ENCODE results near the gene ABI3BP. TPM values are rescaled to one million over a fixed set of nuclear protein-coding genes. Genes with fewer than 3 reads are reported as not detected.

Gene ABI3BP
- total RNA-seq, 1 experiment from 2014 or later: 0.15 TPM

DNA sequence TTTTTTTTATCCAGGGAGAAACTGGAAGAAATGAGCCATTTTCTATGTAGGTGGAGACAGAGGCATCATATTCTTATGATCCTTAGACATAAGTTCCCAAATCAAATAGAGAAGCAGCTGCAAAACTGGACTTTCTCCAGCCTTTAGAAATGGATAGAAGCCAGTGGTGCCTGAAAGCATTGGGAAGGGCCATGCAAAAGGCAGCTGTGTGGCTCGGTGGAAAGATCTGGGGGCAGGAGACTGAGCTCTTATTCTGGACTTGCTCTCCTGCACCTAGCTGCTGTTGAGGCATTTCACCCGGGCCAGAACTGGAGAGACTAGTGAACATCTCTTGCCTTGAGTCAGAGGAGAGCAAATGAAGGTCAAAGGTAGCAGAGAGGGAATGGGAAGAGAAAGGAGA is 210.9 kb downstream of the ABI3BP start (continued):
- no peak for TF ChIP-seq TCF7L2 (IDR thresholded peaks at IDR 0.05; ENCODE audit: borderline replicate concordance, extremely low read depth, insufficient read depth, insufficient read length)

DNA sequence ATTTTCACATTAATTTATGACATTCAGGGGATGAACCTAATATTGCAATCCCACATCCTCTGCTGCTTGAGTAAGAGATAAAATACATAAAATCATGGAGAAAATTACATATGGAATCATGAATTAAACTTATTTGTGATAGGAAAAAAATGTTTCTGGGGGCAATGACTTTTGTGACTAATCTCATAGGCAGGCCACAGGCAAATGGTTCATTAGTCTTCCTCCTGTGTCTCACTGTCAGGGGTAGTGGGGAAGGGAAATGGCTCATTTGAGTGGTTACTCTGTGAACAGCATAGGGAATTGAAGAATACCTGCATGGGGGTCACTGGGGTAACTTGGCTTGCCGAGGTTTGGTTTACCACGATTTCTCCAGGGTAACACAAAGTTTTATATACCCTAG is 211.9 kb downstream of the ABI3BP start:
- intact Hi-C loops (cut with micrococcal nuclease): loop anchor here (10.0 kb wide), 1 partner anchor 466 kb away; no protein-coding TSS in a partner anchor
- Histone ChIP-seq H3K9ac (ENCODE audit: low read length) (no peak overlapping the region), H3K27me3 (ENCODE audit: insufficient read depth, low read length) (no peaks in the 10 kb centered on the region), H3K4me2 (ENCODE audit: low read length) (no peak overlapping the region), H4K20me1 (ENCODE audit: insufficient read depth) (no peaks in the 10 kb centered on the region), H3K4me1 (ENCODE audit: control insufficient read depth in 1 of 2, insufficient read depth in 2 of 2, low read length in 2 of 2) (no peaks in the 10 kb centered on the region), H3K4me3 (replicated peaks in 1 of 2; ENCODE audit: low read depth in 1 of 2, low read length in 2 of 2) (no peak overlapping the region), H3K36me3 (ENCODE audit: control insufficient read depth in 1 of 2, insufficient read depth in 2 of 2, low read length in 2 of 2) (no peaks in the 10 kb centered on the region), H3K27ac (ENCODE audit: low read depth, low read length) (no peak overlapping the region), H3K9me2 (ENCODE audit: insufficient read depth) (no peaks in the 10 kb centered on the region), H2AFZ (ENCODE audit: low read depth, low read length, poor library complexity, severe bottlenecking) (no peak overlapping the region), H3K9me3 (ENCODE audit: control insufficient read depth in 1 of 2, insufficient read depth in 1 of 2, low read depth in 1 of 2, low read length in 2 of 2) (0 out of 4 replicates have a peak, but pooled peaks cover 0 to 6% of the 10 kb centered on the region in 2 experiments), H3K79me2 (ENCODE audit: insufficient read depth, low read length) (no peaks in the 10 kb centered on the region)
- DNase-seq (ENCODE audit: low read depth, low spot score) (no peak), ATAC-seq (no peak)
- no TSS peak for BruUV-seq (replicated peaks)
- CTCF ChIA-PET: no interaction called here
- POLR2A ChIA-PET: no interaction called here
- TF ChIP-seq EGR1 (IDR thresholded peaks at IDR 0.05; ENCODE audit: low read depth) (no peak), SIN3A (IDR thresholded peaks at IDR 0.05; ENCODE audit: low read depth) (no peak)
- RAD21 ChIA-PET (ENCODE audit: low non-redundant PET in 1 of 2, low total read pairs in 2 of 2, uncharacterized antibody in 2 of 2, unreplicated experiment in 2 of 2): no interaction called here

DNA sequence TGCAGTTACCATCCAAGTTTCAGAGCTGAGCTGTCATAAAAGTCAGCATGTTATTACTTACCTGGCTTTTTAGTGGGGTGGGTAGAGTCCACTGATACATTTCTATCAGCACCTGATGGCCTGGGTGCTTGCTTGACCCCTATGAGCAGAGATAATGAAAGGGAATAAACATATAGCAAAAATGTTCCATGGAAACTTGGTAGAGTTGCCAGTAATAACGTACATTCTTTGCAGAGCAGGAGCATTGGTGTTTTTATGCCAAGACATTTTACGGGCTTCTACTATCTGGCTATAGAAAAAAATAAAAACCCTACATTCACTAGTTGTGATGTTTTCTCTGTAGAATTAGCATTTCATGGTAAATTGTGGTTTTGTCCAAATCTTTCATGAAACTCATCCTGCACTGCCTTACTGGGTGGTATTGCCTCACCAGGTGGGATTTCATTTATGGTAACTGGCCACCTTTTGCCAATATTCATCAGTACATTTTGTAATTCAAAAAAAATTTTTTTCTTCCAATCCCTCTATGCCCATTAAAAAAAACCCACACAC is 213.1 kb downstream of the ABI3BP start:
- Histone ChIP-seq H3K9ac (ENCODE audit: low read length) (no peak overlapping the region), H3K27me3 (ENCODE audit: insufficient read depth, low read length) (no peaks in the 10 kb centered on the region), H3K9me3 (ENCODE audit: control insufficient read depth in 1 of 2, insufficient read depth in 1 of 2, low read depth in 1 of 2, low read length in 2 of 2) (no peaks in the 10 kb centered on the region), H3K36me3 (ENCODE audit: control insufficient read depth in 1 of 2, insufficient read depth in 2 of 2, low read length in 2 of 2) (no peaks in the 10 kb centered on the region), H3K27ac (ENCODE audit: low read depth, low read length) (no peak overlapping the region), H2AFZ (ENCODE audit: low read depth, low read length, poor library complexity, severe bottlenecking) (no peak overlapping the region), H4K20me1 (ENCODE audit: insufficient read depth) (no peaks in the 10 kb centered on the region), H3K4me2 (ENCODE audit: low read length) (no peak overlapping the region), H3K4me1 (ENCODE audit: control insufficient read depth in 1 of 2, insufficient read depth in 2 of 2, low read length in 2 of 2) (no peaks in the 10 kb centered on the region), H3K4me3 (replicated peaks in 1 of 2; ENCODE audit: low read depth in 1 of 2, low read length in 2 of 2) (no peak overlapping the region), H3K9me2 (ENCODE audit: insufficient read depth) (no peaks in the 10 kb centered on the region), H3K79me2 (ENCODE audit: insufficient read depth, low read length) (no peaks in the 10 kb centered on the region)
- BruUV-seq (replicated peaks): no TSS peak
- CTCF ChIA-PET: no interaction called here
- no peak for DNase-seq (ENCODE audit: low read depth, low spot score)
- no peak for ATAC-seq
- intact Hi-C loops (cut with micrococcal nuclease): loop anchor here (10.0 kb wide), 1 partner anchor 465 kb away; no protein-coding TSS in a partner anchor
- RAD21 ChIA-PET (ENCODE audit: low non-redundant PET in 1 of 2, low total read pairs in 2 of 2, uncharacterized antibody in 2 of 2, unreplicated experiment in 2 of 2): no interaction called here
- POLR2A ChIA-PET: no interaction called here
- TF ChIP-seq FOSL1 (IDR thresholded peaks at IDR 0.05; ENCODE audit: low read depth): no peak
- no peak for TF ChIP-seq SRF (IDR thresholded peaks at IDR 0.05; ENCODE audit: low read depth)
- no peak for TF ChIP-seq CEBPB (IDR thresholded peaks at IDR 0.05; ENCODE audit: low read depth)
- no peak for TF ChIP-seq ZNF274 (IDR thresholded peaks at IDR 0.05; ENCODE audit: low read depth, low read length)
- TF ChIP-seq, protein P1, sequence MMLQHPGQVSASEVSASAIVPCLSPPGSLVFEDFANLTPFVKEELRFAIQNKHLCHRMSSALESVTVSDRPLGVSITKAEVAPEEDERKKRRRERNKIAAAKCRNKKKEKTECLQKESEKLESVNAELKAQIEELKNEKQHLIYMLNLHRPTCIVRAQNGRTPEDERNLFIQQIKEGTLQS (IDR thresholded peaks at IDR 0.05): no peak
- TF ChIP-seq JUND (IDR thresholded peaks at IDR 0.05): no peak
- TF ChIP-seq SIN3A (IDR thresholded peaks at IDR 0.05; ENCODE audit: low read depth): no peak
- no peak for TF ChIP-seq POLR2AphosphoS5 (IDR thresholded peaks at IDR 0.05; ENCODE audit: low read depth, low read length)
- TF ChIP-seq RAD21 (IDR thresholded peaks at IDR 0.05; ENCODE audit: low read depth): no peak
- TF ChIP-seq ELF1 (IDR thresholded peaks at IDR 0.05; ENCODE audit: borderline replicate concordance, low read depth): no peak
- no peak for TF ChIP-seq POLR2A (IDR thresholded peaks at IDR 0.05; ENCODE audit: borderline replicate concordance, extremely low read depth, insufficient read depth, insufficient read length)
- TF ChIP-seq YY1 (IDR thresholded peaks at IDR 0.05; ENCODE audit: extremely low read depth, insufficient replicate concordance, low read depth, low read length): no peak
- TF ChIP-seq, protein P2, sequence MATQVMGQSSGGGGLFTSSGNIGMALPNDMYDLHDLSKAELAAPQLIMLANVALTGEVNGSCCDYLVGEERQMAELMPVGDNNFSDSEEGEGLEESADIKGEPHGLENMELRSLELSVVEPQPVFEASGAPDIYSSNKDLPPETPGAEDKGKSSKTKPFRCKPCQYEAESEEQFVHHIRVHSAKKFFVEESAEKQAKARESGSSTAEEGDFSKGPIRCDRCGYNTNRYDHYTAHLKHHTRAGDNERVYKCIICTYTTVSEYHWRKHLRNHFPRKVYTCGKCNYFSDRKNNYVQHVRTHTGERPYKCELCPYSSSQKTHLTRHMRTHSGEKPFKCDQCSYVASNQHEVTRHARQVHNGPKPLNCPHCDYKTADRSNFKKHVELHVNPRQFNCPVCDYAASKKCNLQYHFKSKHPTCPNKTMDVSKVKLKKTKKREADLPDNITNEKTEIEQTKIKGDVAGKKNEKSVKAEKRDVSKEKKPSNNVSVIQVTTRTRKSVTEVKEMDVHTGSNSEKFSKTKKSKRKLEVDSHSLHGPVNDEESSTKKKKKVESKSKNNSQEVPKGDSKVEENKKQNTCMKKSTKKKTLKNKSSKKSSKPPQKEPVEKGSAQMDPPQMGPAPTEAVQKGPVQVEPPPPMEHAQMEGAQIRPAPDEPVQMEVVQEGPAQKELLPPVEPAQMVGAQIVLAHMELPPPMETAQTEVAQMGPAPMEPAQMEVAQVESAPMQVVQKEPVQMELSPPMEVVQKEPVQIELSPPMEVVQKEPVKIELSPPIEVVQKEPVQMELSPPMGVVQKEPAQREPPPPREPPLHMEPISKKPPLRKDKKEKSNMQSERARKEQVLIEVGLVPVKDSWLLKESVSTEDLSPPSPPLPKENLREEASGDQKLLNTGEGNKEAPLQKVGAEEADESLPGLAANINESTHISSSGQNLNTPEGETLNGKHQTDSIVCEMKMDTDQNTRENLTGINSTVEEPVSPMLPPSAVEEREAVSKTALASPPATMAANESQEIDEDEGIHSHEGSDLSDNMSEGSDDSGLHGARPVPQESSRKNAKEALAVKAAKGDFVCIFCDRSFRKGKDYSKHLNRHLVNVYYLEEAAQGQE (IDR thresholded peaks at IDR 0.05; ENCODE audit: low read depth): no peak
- TF ChIP-seq ZFX (IDR thresholded peaks at IDR 0.05): no peak
